SK-N-SH treated with all-trans-retinoic acid at 6 μM for 48 hours (cell line): ENCODE measurements around the gene GATAD2A.
"Not testable (repeated sequence)": the region's sequence is repeated elsewhere in the genome, so short reads cannot be mapped to it uniquely, and the experiment has no call there.

Experiments
- OSR1 ChIP-seq: fragments of 250-450 bp; sonication (Bioruptor Pico); IDR thresholded peaks from 2 replicates; pipeline ENCODE4 v1.8.0; 2022; ENCODE audit warnings: moderate library complexity, mild to moderate bottlenecking, inconsistent platforms
- RARB ChIP-seq: fragments of 250-450 bp; sonication (Bioruptor Pico); IDR thresholded peaks from 2 replicates; pipeline ENCODE4 v1.8.0; 2021; ENCODE audit warnings: mild to moderate bottlenecking, moderate library complexity

DNA sequence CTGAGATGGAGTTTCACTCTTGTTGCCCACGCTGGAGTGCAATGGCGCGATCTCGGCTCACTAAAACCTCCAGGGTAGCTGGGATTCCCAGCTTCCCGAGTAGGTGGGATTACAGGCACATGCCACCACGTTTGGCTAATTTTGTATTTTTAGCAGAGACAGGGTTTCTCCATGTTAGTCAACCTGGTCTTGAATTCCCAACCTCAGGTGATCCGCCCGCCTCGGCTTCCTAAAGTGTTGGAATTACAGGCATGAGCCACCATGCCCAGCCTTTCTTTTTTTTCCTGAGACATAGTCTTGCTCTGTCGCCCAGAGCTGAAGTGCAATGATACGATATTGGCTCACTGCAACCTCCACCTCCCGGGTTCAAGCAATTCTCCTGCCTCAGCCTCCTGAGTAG lies 25.2 kb upstream of the GATAD2A start:
- not testable (repeated sequence) for TF ChIP-seq RARB, OSR1 (CRISPR knock-in tag)
